Trophoblast cell (in vitro differentiated cells and primary cell): Measurements from ENCODE around the gene RNF208.

Experiments used
- DNase-seq, 2 donors: peaks; one replicate each; pipeline ENCODE4 v3.0.0-alpha.2; 2016
- H2AFZ ChIP-seq: 2 replicates; pipeline ENCODE4 v1.6.1; 2013; ENCODE audit warnings: low read length, moderate library complexity, mild to moderate bottlenecking; ENCODE audit not compliant: insufficient read depth, poor library complexity
- H2AK5ac ChIP-seq: 2 replicates; pipeline ENCODE4 v1.6.1; 2013; ENCODE audit warnings: mild to moderate bottlenecking, low read length
- H2BK120ac ChIP-seq: 2 replicates; pipeline ENCODE4 v1.6.1; 2013; ENCODE audit warnings: low read length, mild to moderate bottlenecking, moderate library complexity; ENCODE audit not compliant: insufficient read depth, poor library complexity
- H2BK12ac ChIP-seq: 2 replicates; pipeline ENCODE4 v1.6.1; 2013; ENCODE audit warnings: mild to moderate bottlenecking, low read length, moderate library complexity
- H2BK5ac ChIP-seq: 2 replicates; pipeline ENCODE4 v1.6.1; 2013; ENCODE audit warnings: low read length, low read depth, moderate library complexity, mild to moderate bottlenecking; ENCODE audit not compliant: poor library complexity
- H3K14ac ChIP-seq: 2 replicates; pipeline ENCODE4 v1.6.1; 2013; ENCODE audit warnings: mild to moderate bottlenecking, low read length
- H3K18ac ChIP-seq: 2 replicates; pipeline ENCODE4 v1.6.1; 2013; ENCODE audit warnings: mild to moderate bottlenecking, low read length
- H3K23ac ChIP-seq: 2 replicates; pipeline ENCODE4 v1.6.1; 2013; ENCODE audit warnings: low read length
- H3K27ac ChIP-seq: 2 replicates; pipeline ENCODE4 v1.5.1; 2013; ENCODE audit warnings: low read depth, mild to moderate bottlenecking, inconsistent platforms, low read length, moderate library complexity
- H3K27me3 ChIP-seq: 2 replicates; pipeline ENCODE4 v1.6.1; 2013; ENCODE audit warnings: inconsistent platforms, mild to moderate bottlenecking, low read length, moderate library complexity; ENCODE audit not compliant: insufficient read depth
- H3K36me3 ChIP-seq, 2 experiments: 1 replicate in 1 of 2; 2 replicates in 1 of 2; pipeline ENCODE4 v1.6.1; 2013; ENCODE audit warnings: low read length in 2 of 2, mild to moderate bottlenecking in 2 of 2, moderate library complexity in 1 of 2; ENCODE audit not compliant: insufficient read depth in 2 of 2, control insufficient read depth in 1 of 2
- H3K4ac ChIP-seq: 2 replicates; pipeline ENCODE4 v1.6.1; 2013; ENCODE audit warnings: low read depth, mild to moderate bottlenecking, low read length, moderate library complexity
- H3K4me1 ChIP-seq, 2 experiments: 1 replicate in 1 of 2; 2 replicates in 1 of 2; pipeline ENCODE4 v1.6.1; 2013; ENCODE audit warnings: low read length in 2 of 2, mild to moderate bottlenecking in 2 of 2, moderate library complexity in 1 of 2; ENCODE audit not compliant: insufficient read depth in 2 of 2, control insufficient read depth in 1 of 2
- H3K4me2 ChIP-seq: 2 replicates; pipeline ENCODE4 v1.6.1; 2013; ENCODE audit warnings: inconsistent platforms, mild to moderate bottlenecking, low read length, moderate library complexity
- H3K4me3 ChIP-seq: 2 replicates; pipeline ENCODE4 v1.5.1; 2013; ENCODE audit warnings: mild to moderate bottlenecking, low read depth, low read length, inconsistent platforms
- H3K79me1 ChIP-seq: one replicate; pipeline ENCODE4 v1.6.1; 2013; ENCODE audit warnings: low read length
- H3K79me2 ChIP-seq: 2 replicates; pipeline ENCODE4 v1.6.1; 2013; ENCODE audit warnings: low read length, mild to moderate bottlenecking; ENCODE audit not compliant: control insufficient read depth, insufficient read depth, poor library complexity
- H3K9ac ChIP-seq: 2 replicates; pipeline ENCODE4 v1.6.1; 2013; ENCODE audit warnings: mild to moderate bottlenecking, low read length
- H3K9me3 ChIP-seq: 2 replicates; pipeline ENCODE4 v1.6.1; 2013; ENCODE audit warnings: low read depth, mild to moderate bottlenecking, control low read depth, inconsistent platforms, low read length; ENCODE audit not compliant: insufficient read depth
- H4K12ac ChIP-seq: 2 replicates; pipeline ENCODE4 v1.6.1; 2013; ENCODE audit warnings: low read depth, mild to moderate bottlenecking, low read length, moderate library complexity
- H4K8ac ChIP-seq: 2 replicates; pipeline ENCODE4 v1.6.1; 2013; ENCODE audit warnings: low read depth, mild to moderate bottlenecking, low read length, moderate library complexity
- H4K91ac ChIP-seq: one replicate; pipeline ENCODE4 v1.6.1; 2013; ENCODE audit warnings: low read depth, mild to moderate bottlenecking, low read length, moderate library complexity
- WGBS: extraction: QIAGEN DNeasy Blood & Tissue Kit; methylation state at CpG from one replicate; pipeline ENCODE4 v1.1.7; 2013; ENCODE audit warnings: missing lambda C conversion rate; ENCODE audit not compliant: insufficient read length, insufficient coverage; ENCODE audit errors: extremely low coverage; 5-methylcytosine and 5-hydroxymethylcytosine counted together

The RNF208 gene

DNA sequence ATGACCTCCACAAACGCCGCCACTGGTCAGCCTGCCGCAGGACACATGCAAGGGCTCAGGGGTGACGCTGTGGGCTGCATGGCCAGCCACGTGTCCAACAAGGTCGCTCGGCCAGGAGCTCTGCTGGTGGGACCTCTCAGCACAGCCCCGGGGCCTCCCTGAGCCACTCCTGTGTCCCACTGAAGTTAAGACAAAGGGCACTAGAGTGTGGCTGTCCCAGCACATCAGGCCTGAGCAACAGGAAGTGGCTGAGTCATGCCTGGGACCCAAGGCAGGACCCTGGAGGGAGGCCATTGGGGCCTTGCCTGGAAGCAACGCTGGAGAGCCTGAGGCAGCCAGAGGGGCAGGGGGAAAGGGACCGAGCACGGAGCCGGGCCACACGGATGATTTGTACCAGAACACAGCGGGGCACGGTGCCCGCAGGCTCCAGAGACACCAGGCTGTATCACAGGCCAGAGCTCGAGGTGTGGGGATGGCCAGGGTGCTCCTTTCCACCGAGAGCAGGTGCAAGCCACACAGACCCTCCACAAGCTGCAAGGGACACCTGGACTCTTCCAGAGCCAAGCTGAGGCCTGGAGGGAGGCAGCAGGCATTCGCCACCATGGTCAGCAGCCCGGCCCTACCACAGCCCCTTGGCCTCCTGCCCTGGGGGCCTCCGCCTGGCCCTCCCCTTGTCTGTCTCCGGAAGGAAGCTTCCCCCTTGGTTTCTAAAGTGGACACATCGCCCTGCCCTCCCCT lies 43.7 kb downstream of the RNF208 start:
- no peaks in the 10 kb centered on the region for H3K79me2 ChIP-seq

DNA sequence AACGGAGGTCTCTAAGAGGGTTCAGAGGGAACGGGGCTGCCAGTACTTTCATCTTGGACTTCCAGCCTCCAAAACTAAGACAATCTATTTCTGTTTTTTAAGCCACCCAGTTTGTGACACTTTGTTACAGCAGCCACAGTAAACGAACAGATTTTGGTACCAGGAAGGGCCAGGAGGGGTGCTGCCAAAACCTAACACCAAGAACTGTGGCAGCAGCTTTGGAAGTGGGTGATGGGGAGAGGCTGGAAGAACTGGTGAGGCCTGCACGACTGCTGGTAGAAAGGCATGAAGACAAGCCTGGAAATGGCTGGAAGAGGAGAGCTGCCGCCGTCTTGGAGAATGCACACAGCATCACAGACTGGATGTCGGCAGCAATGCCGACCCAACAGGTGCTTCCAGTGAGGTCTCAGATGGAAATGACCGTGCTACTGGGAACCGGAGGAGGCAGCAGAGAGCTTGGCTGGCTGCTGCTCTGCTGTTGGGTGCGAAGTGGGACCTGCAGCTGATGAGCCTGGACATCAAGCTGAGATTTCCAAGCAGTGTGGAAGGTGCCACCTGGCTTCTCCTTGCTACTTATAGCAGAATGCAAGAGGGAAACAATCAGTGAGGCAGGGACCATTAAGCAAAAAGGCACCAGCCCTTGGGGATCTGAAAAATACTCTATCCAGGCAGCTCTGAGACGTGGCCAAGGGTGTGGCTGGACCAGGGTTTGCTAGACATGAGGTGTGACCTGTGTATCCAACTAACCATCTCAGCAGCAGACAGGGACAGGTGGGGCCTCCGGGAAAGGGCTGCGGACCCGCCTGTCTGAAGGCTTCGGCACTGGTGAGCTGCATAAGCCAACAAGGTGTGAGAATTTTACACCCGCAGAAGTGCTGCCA lies 45.5 kb downstream of the RNF208 start:
- WGBS = no CpG with 5 or more reads among the region's 17 CpGs
- Histone ChIP-seq H3K4ac (no peak overlapping the region), H3K14ac (no peak overlapping the region), H3K79me2 (no peaks in the 10 kb centered on the region), H3K9me3 (peaks cover 3% of the 10 kb centered on the region), H3K27ac (no peak overlapping the region), H4K91ac (no peak overlapping the region), H2BK120ac (no peak overlapping the region), H3K79me1 (no peaks in the 10 kb centered on the region), H4K8ac (no peak overlapping the region), H3K23ac (no peak overlapping the region), H2AK5ac (no peak overlapping the region), H2BK5ac (no peak overlapping the region), H2AFZ (no peak overlapping the region), H4K12ac (no peak overlapping the region), H3K4me1 (peaks cover 0 to 3% of the 10 kb centered on the region in 2 experiments), H3K4me3 (no peak overlapping the region), H3K27me3 (no peaks in the 10 kb centered on the region), H3K4me2 (no peak overlapping the region), H3K36me3 (peaks cover 28 to 34% of the 10 kb centered on the region in 2 experiments), H3K9ac (no peak overlapping the region), H2BK12ac (no peak overlapping the region), H3K18ac (no peak overlapping the region)
- DNase-seq = peak; percentile 52 to 64

More for the DNA sequence above, 43.7 kb downstream of the RNF208 start:
- Histone ChIP-seq H4K91ac (no peak overlapping the region), H3K9ac (no peak overlapping the region), H3K23ac (no peak overlapping the region), H2BK12ac (no peak overlapping the region), H3K14ac (no peak overlapping the region), H3K18ac (no peak overlapping the region), H2BK5ac (no peak overlapping the region), H2BK120ac (no peak overlapping the region), H3K4me1 (peaks cover 0 to 3% of the 10 kb centered on the region in 2 experiments), H2AK5ac (no peak overlapping the region), H3K27ac (no peak overlapping the region), H3K79me1 (no peaks in the 10 kb centered on the region), H2AFZ (no peak overlapping the region), H3K36me3 (peaks cover 42 to 50% of the 10 kb centered on the region in 2 experiments), H4K8ac (no peak overlapping the region), H3K4me2 (no peak overlapping the region), H4K12ac (peak overlapping the region; percentile 7), H3K27me3 (no peaks in the 10 kb centered on the region), H3K4me3 (peak overlapping the region; percentile 45), H3K9me3 (peaks cover 3% of the 10 kb centered on the region), H3K4ac (no peak overlapping the region)
- DNase-seq = no peak
- WGBS = no CpG with 5 or more reads among the region's 23 CpGs

DNA sequence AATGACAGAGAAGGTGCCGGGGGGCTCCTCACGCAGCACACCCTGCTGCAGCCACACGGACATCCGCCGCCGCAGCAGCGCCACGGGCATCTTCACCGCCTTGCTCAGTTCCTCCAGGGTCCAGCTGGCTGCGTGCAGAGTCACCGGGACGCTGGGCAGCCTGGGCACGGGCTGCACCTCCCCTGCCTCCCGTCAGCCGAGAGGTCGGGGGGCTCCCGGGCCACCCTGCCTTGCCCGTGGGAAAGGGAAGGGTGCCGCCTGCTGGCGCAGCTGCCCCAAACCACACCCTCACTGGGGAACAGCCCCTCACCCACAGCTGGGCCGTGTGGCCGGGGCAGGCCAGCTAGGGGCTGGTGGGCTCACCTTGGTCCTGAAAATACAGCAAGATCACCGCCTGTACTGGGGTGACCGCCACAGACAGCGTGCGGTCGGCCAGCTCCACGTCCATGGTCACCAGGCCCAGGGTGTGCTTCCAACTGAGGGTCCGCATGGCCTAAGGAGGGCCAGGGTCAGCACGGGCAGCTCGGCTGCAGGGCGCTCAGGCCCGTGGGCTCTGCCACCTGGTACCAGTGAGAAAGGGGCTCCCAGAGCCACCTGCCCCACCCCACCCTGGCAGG lies 46.6 kb downstream of the RNF208 start:
- no peak overlapping the region for H3K27ac ChIP-seq
- H3K79me1 ChIP-seq = no peaks in the 10 kb centered on the region
- H3K4me3 ChIP-seq = no peak overlapping the region
- H2AFZ ChIP-seq = no peak overlapping the region
- peaks cover 17 to 23% of the 10 kb centered on the region in 2 experiments for H3K36me3 ChIP-seq
- H3K9me3 ChIP-seq = peaks cover 4% of the 10 kb centered on the region
- H3K79me2 ChIP-seq = no peaks in the 10 kb centered on the region
- H4K12ac ChIP-seq = no peak overlapping the region
- H3K27me3 ChIP-seq = peaks cover 6% of the 10 kb centered on the region
- no peak overlapping the region for H3K4ac ChIP-seq
- no peak for DNase-seq
- H4K8ac ChIP-seq = no peak overlapping the region
- H2AK5ac ChIP-seq = no peak overlapping the region
- H2BK5ac ChIP-seq = no peak overlapping the region
- no peak overlapping the region for H2BK120ac ChIP-seq
- no peak overlapping the region for H3K23ac ChIP-seq
- no peak overlapping the region for H4K91ac ChIP-seq
- no peak overlapping the region for H3K14ac ChIP-seq
- peaks cover 0 to 3% of the 10 kb centered on the region in 2 experiments for H3K4me1 ChIP-seq
- H3K4me2 ChIP-seq = no peak overlapping the region
- no peak overlapping the region for H3K18ac ChIP-seq
- WGBS = no CpG with 5 or more reads among the region's 33 CpGs
- no peak overlapping the region for H2BK12ac ChIP-seq
- H3K9ac ChIP-seq = no peak overlapping the region

DNA sequence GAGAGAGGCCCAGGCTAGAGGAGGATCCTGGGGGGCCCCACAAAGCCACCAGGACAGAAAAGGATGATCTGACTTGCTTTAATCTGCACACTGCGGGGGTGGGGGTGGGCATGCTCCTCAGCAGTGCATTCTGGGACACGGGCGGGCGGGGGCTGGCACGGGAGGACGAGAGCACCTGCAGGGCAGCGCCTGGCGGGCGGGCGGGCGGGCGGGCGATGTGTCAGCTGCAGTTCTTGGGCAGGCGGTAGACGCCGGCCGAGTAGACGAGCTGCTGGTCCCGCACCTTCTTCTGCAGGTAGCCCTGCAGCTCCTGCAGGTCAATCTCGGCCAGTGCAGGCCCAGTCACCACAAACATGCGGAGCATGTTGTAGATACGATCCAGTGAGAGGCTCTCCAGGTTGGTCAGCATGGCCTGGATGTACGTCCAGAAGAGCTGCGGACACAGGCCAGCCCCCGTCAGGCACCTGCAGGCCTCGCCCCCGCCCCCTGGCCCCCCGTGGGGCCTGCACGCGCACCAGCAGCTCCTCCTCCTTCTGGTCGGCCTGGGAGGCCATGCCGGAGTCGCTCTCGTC lies 47.2 kb downstream of the RNF208 start:
- H2BK120ac ChIP-seq = no peak overlapping the region
- H3K4me3 ChIP-seq = no peak overlapping the region
- no peak overlapping the region for H3K4me2 ChIP-seq
- peaks cover 0 to 3% of the 10 kb centered on the region in 2 experiments for H3K4me1 ChIP-seq
- H3K9ac ChIP-seq = no peak overlapping the region
- H3K23ac ChIP-seq = no peak overlapping the region
- H2AFZ ChIP-seq = no peak overlapping the region
- no peak overlapping the region for H3K4ac ChIP-seq
- H3K27me3 ChIP-seq = peaks cover 12% of the 10 kb centered on the region
- DNase-seq = peak; percentile 93
- H3K79me2 ChIP-seq = no peaks in the 10 kb centered on the region
- no peak overlapping the region for H3K14ac ChIP-seq
- no peak overlapping the region for H3K27ac ChIP-seq
- H3K9me3 ChIP-seq = peaks cover 5% of the 10 kb centered on the region
- H4K12ac ChIP-seq = no peak overlapping the region
- no peak overlapping the region for H4K8ac ChIP-seq
- peaks cover 11 to 16% of the 10 kb centered on the region in 2 experiments for H3K36me3 ChIP-seq
- no peak overlapping the region for H2BK5ac ChIP-seq
- no peak overlapping the region for H3K18ac ChIP-seq
- no peak overlapping the region for H2BK12ac ChIP-seq
- WGBS = no CpG with 5 or more reads among the region's 34 CpGs
- H3K79me1 ChIP-seq = no peaks in the 10 kb centered on the region
- H2AK5ac ChIP-seq = no peak overlapping the region
- no peak overlapping the region for H4K91ac ChIP-seq
